Right lung (tissue), 5 donors: ENCODE data around the gene MACF1. TPM values are rescaled to one million over a fixed set of nuclear protein-coding genes. Genes with fewer than 3 reads are reported as not detected.

Experiments
- DNase-seq, 2 donors: peaks; one replicate each; pipeline ENCODE4 v3.0.0-alpha.2; 2013
- polyA plus RNA-seq, 5 donors: library from polyadenylated mRNA; unstranded; fragments of 120-200 nt; gene quantifications; one replicate each; pipeline versions ENCODE4 v1.2.1 to v1.2.3, GENCODE V29; 2013; ENCODE audit warnings: inconsistent platforms in 1 of 5, low replicate concordance in 1 of 5; ENCODE audit not compliant: insufficient read length in 5 of 5, insufficient read depth in 1 of 5

Gene MACF1
- polyA plus RNA-seq, 5 donors: 388 to 476 (median 439) TPM

DNA sequence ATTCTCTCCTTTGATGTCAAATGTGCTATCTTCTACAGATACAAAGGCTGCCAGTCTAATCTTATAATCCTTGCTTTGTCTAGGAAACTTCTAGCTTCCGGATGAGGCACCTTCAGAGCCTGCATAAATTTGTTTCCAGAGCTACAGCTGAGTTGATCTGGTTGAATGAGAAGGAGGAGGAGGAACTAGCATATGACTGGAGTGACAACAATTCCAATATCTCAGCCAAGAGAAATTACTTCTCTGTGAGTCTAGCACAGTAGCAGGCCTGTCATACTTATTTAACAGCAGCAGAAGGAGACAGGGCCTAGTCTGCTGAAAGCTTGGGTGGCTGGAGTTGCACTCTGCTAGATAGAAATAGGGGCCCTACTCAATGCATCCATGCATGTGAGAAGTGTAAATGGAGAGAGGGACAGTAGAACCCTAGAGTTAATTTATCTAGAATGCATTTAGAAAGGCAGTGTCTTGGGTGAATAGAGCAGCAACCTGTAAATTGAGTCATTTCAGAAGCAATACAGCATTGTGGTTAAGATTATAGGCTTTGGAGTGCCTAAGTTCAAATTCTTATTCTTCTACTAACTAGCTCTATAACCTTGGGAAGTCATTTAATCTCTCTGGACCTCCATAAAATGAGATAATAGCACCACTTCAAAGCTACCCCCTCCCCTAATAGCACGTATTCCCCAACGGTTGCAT is 89.0 kb downstream of the MACF1 start:
- DNase-seq: no peak

DNA sequence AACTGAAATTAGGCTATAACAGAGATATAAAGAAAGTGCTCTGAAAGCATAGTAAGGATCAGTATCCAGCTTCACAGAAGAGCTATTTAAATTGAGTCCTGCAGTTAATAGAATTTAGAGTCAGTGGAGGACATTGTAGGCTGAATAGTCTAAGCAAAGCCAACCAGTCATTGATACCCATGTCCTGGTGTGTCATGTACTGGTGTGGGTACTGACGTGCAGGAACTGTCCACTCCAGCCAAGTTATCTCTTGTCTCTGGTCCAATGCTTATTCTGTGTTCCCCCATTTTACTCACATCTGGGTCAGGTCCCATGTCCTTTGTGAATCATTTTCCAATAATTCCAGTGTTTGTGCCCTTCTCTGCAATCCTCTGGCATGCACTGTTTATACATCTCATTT is 90.0 kb downstream of the MACF1 start:
- DNase-seq: no peak

GRCh38 chr1:39295901-39296300 is 91.4 kb downstream of the MACF1 start:
- DNase-seq: no peak

- DNase-seq: no peak
Measured at GRCh38 chr1:39297551-39297950, 93.1 kb downstream of the MACF1 start.

GRCh38 chr1:39301606-39302005 is 97.1 kb downstream of the MACF1 start:
- no peak for DNase-seq

DNA sequence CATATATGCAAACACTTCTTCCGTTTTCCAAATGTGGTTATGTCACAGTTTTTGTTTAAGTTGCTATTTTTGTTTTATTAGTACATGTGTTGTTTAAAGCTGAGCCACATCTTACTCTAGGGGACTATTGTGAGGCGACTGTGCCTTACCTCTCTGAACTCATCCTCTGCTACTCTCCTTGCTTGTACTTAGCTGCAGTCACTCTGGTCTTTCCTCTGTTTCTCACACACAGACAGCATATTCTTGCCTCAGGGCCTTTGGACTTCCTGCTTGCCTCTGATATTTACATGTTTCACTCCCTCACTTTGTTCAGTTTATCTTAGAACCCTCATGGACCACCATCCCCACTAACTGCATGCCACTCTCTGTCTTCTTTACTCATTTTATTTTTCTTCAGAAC is 101.1 kb downstream of the MACF1 start:
- no peak for DNase-seq

- no peak for DNase-seq
Measured at GRCh38 chr1:39310015-39310414, 105.5 kb downstream of the MACF1 start.

GRCh38 chr1:39310691-39311090 is 106.2 kb downstream of the MACF1 start:
- no peak for DNase-seq

DNA sequence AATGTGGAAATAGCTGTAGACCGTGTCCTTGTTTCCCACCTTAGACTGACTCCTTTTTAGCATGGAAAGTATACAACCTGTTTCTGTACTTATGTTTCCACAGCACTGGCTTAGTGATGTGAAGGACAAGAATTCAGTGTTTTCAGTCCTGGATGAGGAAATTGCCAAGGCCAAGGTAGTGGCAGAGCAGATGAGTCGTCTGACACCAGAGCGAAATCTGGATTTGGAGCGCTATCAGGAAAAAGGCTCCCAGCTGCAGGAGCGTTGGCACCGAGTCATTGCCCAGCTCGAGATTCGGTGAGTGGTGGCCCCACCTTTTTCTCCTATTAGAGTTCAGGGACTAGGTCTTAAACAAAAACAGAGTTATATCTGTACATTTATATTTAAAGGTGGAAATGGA is 112.6 kb downstream of the MACF1 start:
- no peak for DNase-seq

DNA sequence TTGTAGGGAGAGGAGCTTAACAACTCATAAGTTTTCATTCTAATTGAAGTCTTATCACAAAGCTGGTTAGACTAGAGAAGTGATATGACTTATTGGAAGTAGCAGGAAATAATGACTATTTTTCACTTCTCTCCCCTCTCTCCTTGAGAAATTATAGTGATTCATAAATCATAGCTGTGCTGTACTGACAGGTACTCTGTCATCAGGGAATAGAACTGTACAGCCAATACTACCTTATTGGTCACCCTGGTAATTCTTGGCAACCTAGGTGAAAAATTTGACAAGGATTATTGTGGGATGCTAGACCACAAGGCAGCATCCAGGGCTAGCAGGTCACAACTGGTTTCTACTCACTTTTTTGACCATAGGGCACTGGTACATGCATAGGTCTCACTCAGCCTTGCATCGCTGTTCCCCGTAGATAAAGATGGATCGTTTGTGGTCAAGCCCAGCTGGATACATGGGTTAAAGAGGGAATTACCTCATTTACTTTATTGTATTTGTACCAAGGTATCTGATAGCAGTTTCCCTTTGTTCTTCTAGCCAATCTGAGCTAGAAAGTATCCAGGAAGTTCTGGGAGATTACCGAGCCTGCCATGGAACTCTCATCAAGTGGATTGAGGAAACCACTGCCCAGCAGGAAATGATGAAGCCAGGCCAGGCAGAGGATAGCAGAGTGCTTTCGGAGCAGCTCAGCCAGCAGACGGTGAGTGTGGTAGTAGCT is 113.6 kb downstream of the MACF1 start:
- no peak for DNase-seq

DNA sequence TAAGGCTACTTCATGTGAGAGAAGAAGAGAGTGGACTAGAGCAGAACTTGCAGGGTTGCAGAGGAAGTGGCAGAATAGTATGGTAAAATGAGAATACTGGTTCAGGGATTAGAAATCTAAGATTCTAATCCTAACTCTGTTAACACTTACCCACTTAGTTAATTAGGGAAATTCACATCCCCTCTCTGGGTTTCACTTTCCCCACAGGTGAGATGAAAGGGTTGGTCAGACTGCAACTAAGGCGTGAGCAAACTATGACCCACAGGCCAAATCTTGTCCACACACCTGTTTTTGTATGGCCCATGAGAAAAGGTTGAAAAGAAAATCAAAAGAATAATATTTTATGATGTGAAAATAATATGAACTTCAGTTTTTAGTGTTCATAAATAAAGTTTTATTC is 117.5 kb downstream of the MACF1 start:
- no peak for DNase-seq

- DNase-seq: no peak
Measured at GRCh38 chr1:39322431-39322830, 117.9 kb downstream of the MACF1 start.

DNA sequence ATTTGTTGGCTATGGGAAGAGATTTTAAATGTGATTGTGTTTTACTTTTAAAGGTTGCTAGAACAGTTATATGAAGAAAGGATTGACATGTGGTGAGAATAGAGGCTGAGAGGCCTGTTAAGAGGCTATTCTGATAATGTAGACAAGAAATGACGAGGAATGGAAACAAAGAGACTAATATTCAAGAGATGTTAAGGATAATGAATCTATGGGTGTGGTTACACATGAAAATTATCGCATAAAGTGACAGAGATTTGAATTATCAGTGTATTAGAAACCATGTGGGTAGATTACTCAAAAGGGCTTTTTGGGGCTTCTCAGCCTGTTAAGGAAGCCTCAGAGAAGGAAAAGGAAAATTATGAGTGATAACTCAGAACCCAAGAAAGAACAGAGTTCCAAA is 120.4 kb downstream of the MACF1 start:
- no peak for DNase-seq

DNA sequence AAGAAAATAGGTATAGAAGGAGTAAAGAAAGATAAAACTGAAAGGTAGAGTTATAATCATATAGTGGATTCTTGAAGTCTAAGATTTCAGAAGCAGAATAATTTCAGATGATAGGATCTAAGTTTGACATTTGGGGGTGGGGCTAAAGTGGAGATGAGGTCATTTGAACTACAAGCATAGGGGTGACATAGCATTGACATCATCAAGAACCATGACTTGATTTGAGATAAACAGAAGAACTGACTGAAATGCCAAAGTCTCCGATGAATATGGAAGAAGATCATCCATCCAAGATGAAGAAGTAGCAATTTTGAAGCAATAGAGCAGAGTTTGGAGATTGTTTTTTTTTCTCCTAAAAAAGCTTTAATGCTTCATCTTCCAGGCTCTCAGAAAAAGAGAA is 122.3 kb downstream of the MACF1 start:
- no peak for DNase-seq

DNA sequence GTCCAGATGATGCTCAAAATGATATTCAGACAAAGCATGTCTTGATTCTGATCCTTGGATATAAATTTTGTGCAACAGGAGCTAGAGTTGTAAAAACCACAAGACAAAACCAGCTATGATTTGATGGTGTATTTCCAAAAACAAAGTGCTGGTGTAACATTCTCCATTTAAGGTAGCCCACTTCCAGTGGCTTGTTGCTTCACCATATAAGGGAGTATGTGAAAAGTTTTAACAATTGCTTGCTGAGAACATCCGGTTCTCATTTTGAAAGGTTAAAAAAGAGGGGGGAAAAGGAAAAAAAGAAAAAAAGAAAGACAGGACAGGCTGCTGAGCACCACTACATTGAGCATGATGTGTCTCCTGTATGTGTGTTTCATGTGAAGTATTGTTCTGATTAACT is 123.6 kb downstream of the MACF1 start:
- DNase-seq: no peak

DNA sequence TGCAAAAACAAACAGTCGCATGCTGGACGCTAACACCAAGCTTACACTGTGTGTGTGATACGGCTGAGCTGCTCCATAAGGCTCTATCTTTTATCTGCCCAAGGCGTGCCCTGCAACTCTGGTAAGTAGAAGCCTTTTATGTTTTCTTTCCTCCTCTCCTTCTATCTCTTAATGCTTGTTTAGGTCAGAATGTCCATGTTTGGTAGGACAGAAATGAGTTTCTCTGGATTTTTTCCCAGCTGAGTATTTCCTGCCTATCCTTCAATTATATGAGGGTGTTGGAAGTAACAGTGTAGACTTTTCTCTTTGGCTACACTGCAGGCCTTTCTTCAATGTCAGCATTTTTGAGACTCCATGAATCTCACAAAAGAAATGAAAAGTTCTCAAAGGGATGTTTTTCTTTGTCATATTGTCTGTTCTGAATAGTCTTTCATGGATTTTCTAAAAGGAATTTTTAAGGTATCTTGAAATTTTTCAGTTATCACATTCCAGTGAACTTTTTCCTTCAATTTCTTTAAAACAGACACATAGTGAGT is 124.2 kb downstream of the MACF1 start:
- DNase-seq: no peak

- no peak for DNase-seq
Measured at GRCh38 chr1:39331647-39332046, 127.2 kb downstream of the MACF1 start.

- no peak for DNase-seq
Measured at GRCh38 chr1:39332291-39332690, 127.8 kb downstream of the MACF1 start.

DNA sequence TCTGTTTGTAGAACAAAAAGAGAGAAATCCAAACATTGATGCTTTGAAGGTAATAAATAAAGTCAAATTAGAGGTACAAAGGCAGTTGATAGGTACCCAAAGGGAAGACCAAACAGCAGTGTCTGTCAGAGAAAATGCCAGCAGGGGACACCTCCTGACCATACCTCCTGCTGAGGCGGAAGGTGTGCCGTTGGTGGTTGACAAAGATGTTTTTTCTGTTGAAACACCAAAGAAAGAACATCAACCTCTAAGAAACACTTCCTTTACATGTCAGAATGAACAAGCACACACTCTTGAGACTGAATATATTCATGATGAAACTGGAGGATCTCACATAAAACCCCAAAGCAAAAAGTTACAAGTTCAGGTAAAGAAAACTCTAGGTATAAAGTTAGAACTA is 128.3 kb downstream of the MACF1 start:
- no peak for DNase-seq

- peak; percentile 11 to 13 for DNase-seq
Measured at GRCh38 chr1:39333296-39333695, 128.8 kb downstream of the MACF1 start.

- peak in 1 of 2 donors; percentile 5 for DNase-seq
Measured at GRCh38 chr1:39335216-39335615, 130.7 kb downstream of the MACF1 start.

DNA sequence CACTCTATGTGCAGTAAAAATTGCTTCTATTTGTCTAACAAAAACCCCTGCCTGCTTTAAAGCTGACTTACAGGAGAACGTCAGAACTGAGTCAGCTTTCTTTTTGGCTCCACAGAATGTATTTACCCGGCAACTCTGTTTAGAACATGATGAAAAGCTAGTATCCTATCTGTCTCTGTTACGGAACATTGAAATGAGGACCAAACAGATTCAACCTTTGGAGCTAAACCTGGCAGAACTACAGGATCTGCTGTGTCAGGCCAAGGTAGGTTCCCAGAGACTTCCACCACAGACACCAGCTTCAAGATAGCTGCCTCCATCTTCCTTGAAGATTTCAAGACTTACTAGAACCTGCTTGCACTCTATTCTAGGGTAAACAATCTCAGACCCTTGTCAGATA is 132.6 kb downstream of the MACF1 start:
- no peak for DNase-seq

DNA sequence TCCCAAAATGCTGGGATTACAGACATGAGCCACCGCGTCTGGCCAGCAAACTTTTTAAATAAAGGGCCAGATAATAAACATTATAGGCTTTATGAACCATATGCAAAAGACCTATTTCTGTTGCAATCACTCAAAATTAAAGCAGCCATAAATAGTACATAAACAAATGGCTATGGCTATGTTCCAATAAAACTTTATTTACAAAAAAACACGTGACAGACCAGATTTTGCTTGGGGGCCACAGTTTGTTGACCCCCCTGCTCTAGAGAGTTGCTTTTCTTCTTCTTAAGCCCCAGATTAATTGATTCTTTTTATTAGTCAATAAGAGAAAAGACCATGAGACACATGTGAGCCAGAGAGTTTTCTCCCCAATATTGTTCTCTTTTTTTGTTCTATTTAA is 138.3 kb downstream of the MACF1 start:
- no peak for DNase-seq
